ENCODE results near the gene KCNQ1.

Gene KCNQ1

GRCh38 chr11:2846056-2846455 lies 401.2 kb downstream of the KCNQ1 start:
- no peak for DNase-seq (ENCODE audit: low read depth)
- in situ Hi-C loops (cut with HindIII; ENCODE audit: low sequenced_read_pairs) = no loop called here
- no peak for TF ChIP-seq CTCF (IDR thresholded peaks at IDR 0.05; ENCODE audit: low read depth, low read length, missing control alignments)
- no peak overlapping the region for H3K4me3 ChIP-seq (ENCODE audit: low read depth, low read length)

- in situ Hi-C loops (cut with HindIII; ENCODE audit: low sequenced_read_pairs) = no loop called here
- TF ChIP-seq CTCF (IDR thresholded peaks at IDR 0.05; ENCODE audit: low read depth, low read length, missing control alignments) = no peak
- no peak for DNase-seq (ENCODE audit: low read depth)
- no peak overlapping the region for H3K4me3 ChIP-seq (ENCODE audit: low read depth, low read length)
These were observed 401.7 kb downstream of the KCNQ1 start for GRCh38 chr11:2846470-2846869.

GRCh38 chr11:2847561-2847960 lies 402.8 kb downstream of the KCNQ1 start:
- no peak for DNase-seq (ENCODE audit: low read depth)
- no peak for TF ChIP-seq CTCF (IDR thresholded peaks at IDR 0.05; ENCODE audit: low read depth, low read length, missing control alignments)
- in situ Hi-C loops (cut with HindIII; ENCODE audit: low sequenced_read_pairs) = no loop called here
- no peak overlapping the region for H3K4me3 ChIP-seq (ENCODE audit: low read depth, low read length)

GRCh38 chr11:2848497-2848896 lies 403.7 kb downstream of the KCNQ1 start:
- H3K4me3 ChIP-seq (ENCODE audit: low read depth, low read length) = no peak overlapping the region
- in situ Hi-C loops (cut with HindIII; ENCODE audit: low sequenced_read_pairs) = no loop called here
- DNase-seq (ENCODE audit: low read depth) = no peak
- TF ChIP-seq CTCF (IDR thresholded peaks at IDR 0.05; ENCODE audit: low read depth, low read length, missing control alignments) = no peak

- no peak for TF ChIP-seq CTCF (IDR thresholded peaks at IDR 0.05; ENCODE audit: low read depth, low read length, missing control alignments)
- no peak for DNase-seq (ENCODE audit: low read depth)
- in situ Hi-C loops (cut with HindIII; ENCODE audit: low sequenced_read_pairs) = loop anchor here (25.0 kb wide), 1 partner anchor 188 kb away; no protein-coding TSS in a partner anchor
- no peak overlapping the region for H3K4me3 ChIP-seq (ENCODE audit: low read depth, low read length)
These were observed 405.4 kb downstream of the KCNQ1 start for GRCh38 chr11:2849994-2850770.

GRCh38 chr11:2853401-2853800 lies 408.6 kb downstream of the KCNQ1 start:
- TF ChIP-seq CTCF (IDR thresholded peaks at IDR 0.05; ENCODE audit: low read depth, low read length, missing control alignments) = no peak
- DNase-seq (ENCODE audit: low read depth) = no peak
- H3K4me3 ChIP-seq (ENCODE audit: low read depth, low read length) = no peak overlapping the region
- in situ Hi-C loops (cut with HindIII; ENCODE audit: low sequenced_read_pairs) = loop anchor here (25.0 kb wide), 1 partner anchor 191 kb away; no protein-coding TSS in a partner anchor

Measured in astrocyte of the cerebellum (primary cell).